A673 (cell line): ENCODE measurements around the gene DENND6B. TPM values are rescaled to one million over a fixed set of nuclear protein-coding genes. Genes with fewer than 3 reads are reported as not detected.
A peak's percentile ranks its signal among the peaks of the same experiment; 100 is the strongest.

Source experiments
- BruUV-seq: library from RNA; stranded (reverse); fragments of 400-500 nt; replicated peaks from 2 replicates; lab custom pipeline; 2021; lab: Mats Ljungman, UMichigan
- CTCF ChIA-PET: fragments of 300-600 bp; sonication (Branson Sonifier 250); formaldehyde crosslinking; loops from one replicate; lab custom pipeline; 2022; ENCODE audit warnings: antibody characterized with exemption; lab: Charles Lee
- POLR2A ChIA-PET: fragments of 300-600 bp; sonication (Branson Sonifier 250); formaldehyde crosslinking; loops from one replicate; lab custom pipeline; 2022; ENCODE audit warnings: antibody characterized with exemption; ENCODE audit not compliant: low non-redundant PET; lab: Charles Lee
- DNase-seq: peaks from one replicate; pipeline ENCODE4 v3.0.0-alpha.2; 2015; ENCODE audit warnings: low spot score
- H3K27ac ChIP-seq: fragments of 200-600 bp; sonication (generic); 2 replicates; pipeline ENCODE4 v1.5.1; 2016; ENCODE audit warnings: mixed run types, low read depth, mild to moderate bottlenecking, mixed read lengths, antibody characterized with exemption, low read length; ENCODE audit not compliant: poor library complexity, severe bottlenecking
- H3K27me3 ChIP-seq: fragments of 200-600 bp; sonication (generic); replicated peaks from 2 replicates; pipeline ENCODE4 v1.6.1; 2017; ENCODE audit warnings: mixed run types, low read depth, mild to moderate bottlenecking, mixed read lengths, antibody characterized with exemption, low read length; ENCODE audit not compliant: insufficient read depth, poor library complexity
- H3K36me3 ChIP-seq: fragments of 200-600 bp; sonication (generic); 2 replicates; pipeline ENCODE4 v1.6.1; 2016; ENCODE audit warnings: mixed run types, mild to moderate bottlenecking, mixed read lengths, antibody characterized with exemption, low read length; ENCODE audit not compliant: insufficient read depth, poor library complexity, severe bottlenecking
- H3K4me1 ChIP-seq: fragments of 200-600 bp; sonication (generic); 2 replicates; pipeline ENCODE4 v1.6.1; 2017; ENCODE audit warnings: mixed run types, mild to moderate bottlenecking, mixed read lengths, antibody characterized with exemption, low read length; ENCODE audit not compliant: insufficient read depth, poor library complexity, severe bottlenecking
- H3K4me3 ChIP-seq: fragments of 200-600 bp; sonication (generic); 2 replicates; pipeline ENCODE4 v1.5.1; 2016; ENCODE audit warnings: low read depth, mixed run types, mild to moderate bottlenecking, mixed read lengths, low read length; ENCODE audit not compliant: poor library complexity, severe bottlenecking
- H3K9me3 ChIP-seq: fragments of 200-600 bp; sonication (generic); 2 replicates; pipeline ENCODE4 v1.6.1; 2016; ENCODE audit warnings: mixed run types, low read depth, mild to moderate bottlenecking, mixed read lengths, antibody characterized with exemption, low read length; ENCODE audit not compliant: poor library complexity, severe bottlenecking
- EZH2 ChIP-seq: fragments of 200-600 bp; sonication (generic); IDR thresholded peaks from 2 replicates; pipeline ENCODE4 v1.6.1; 2017; ENCODE audit warnings: borderline replicate concordance, low read depth, mild to moderate bottlenecking, mixed read lengths, antibody characterized with exemption, low read length; ENCODE audit not compliant: poor library complexity, severe bottlenecking
- intact Hi-C: fragments of 100-400 bp; cut with micrococcal nuclease; formaldehyde crosslinking; loops from one replicate; pipeline ENCODE4 v1.10.0; 2022; ENCODE audit not compliant: unreplicated experiment
- total RNA-seq: library from RNA; stranded (reverse); gene quantifications from 2 replicates; pipeline ENCODE4 v1.2.3, GENCODE V29; 2021
- TF ChIP-seq, protein P1 (sequence below): fragments of 300-800, 200-600 bp; sonication (generic); conservative IDR thresholded peaks from 2 replicates; pipeline ENCODE4 v1.5.1; 2017; ENCODE audit warnings: low read depth, mild to moderate bottlenecking, antibody characterized with exemption, low read length, moderate library complexity, mixed read lengths

DENND6B gene
- total RNA-seq, 1 experiment from 2014 or later: 5.3 TPM

DNA sequence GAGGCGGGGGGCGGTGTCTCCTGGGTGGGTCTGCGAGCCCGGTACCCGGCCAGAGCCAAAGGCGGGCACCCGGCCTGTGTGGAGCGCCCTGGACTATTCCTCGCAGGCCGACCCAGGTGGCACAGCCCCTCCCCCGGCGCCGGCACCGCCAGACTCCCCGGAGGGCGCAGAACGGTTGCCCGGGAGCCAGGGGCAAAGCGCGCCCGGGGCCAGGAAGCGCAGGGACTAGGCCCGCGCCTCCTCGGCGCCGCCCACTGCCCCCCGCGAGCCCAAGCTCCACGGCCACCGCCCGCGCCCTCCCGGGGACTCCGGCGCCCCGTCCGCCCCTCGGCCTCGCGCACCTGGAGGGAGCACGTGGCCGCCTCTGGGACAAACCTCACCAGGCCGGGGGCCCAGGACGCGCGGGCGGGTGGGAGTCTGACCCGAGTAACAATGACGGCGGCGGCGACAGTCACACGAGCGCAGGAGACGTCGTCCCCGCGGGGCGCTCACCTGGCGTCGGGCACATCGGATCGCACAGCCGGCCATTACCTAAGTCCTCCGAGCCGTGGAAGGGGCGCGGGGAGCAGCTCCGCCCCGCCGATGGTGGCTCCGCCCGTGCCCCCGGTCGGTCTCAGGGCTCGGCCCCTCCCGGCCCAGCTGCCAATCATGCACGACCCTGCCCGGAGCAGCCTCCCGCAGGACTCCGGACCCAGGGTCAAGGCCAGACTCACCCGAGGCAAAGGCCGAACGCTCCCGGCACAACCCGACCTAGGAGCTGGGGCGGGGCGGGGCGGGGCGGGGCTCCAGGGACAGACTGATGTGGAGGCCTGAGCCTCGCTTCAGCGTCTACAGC is 26.8 kb downstream of the DENND6B start:
- Histone ChIP-seq H3K36me3 (peaks cover 4% of the 10 kb centered on the region), H3K4me1 (peaks cover 74% of the 10 kb centered on the region), H3K27ac (peak overlapping the region; percentile 73), H3K4me3 (peak overlapping the region; percentile 41), H3K9me3 (no peaks in the 10 kb centered on the region), H3K27me3 (no peaks in the 10 kb centered on the region)
- DNase-seq: no peak
- no peak for TF ChIP-seq EZH2
- TF ChIP-seq, protein P1, sequence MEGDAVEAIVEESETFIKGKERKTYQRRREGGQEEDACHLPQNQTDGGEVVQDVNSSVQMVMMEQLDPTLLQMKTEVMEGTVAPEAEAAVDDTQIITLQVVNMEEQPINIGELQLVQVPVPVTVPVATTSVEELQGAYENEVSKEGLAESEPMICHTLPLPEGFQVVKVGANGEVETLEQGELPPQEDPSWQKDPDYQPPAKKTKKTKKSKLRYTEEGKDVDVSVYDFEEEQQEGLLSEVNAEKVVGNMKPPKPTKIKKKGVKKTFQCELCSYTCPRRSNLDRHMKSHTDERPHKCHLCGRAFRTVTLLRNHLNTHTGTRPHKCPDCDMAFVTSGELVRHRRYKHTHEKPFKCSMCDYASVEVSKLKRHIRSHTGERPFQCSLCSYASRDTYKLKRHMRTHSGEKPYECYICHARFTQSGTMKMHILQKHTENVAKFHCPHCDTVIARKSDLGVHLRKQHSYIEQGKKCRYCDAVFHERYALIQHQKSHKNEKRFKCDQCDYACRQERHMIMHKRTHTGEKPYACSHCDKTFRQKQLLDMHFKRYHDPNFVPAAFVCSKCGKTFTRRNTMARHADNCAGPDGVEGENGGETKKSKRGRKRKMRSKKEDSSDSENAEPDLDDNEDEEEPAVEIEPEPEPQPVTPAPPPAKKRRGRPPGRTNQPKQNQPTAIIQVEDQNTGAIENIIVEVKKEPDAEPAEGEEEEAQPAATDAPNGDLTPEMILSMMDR: no peak
- ChIA-PET POLR2A (interaction anchor here (0.7 kb wide), 1 partner anchor 274 kb away, joined by 8 read pairs; no protein-coding TSS in a partner anchor), CTCF (no interaction called here)
- BruUV-seq: no TSS peak
- intact Hi-C loops: no loop called here

DNA sequence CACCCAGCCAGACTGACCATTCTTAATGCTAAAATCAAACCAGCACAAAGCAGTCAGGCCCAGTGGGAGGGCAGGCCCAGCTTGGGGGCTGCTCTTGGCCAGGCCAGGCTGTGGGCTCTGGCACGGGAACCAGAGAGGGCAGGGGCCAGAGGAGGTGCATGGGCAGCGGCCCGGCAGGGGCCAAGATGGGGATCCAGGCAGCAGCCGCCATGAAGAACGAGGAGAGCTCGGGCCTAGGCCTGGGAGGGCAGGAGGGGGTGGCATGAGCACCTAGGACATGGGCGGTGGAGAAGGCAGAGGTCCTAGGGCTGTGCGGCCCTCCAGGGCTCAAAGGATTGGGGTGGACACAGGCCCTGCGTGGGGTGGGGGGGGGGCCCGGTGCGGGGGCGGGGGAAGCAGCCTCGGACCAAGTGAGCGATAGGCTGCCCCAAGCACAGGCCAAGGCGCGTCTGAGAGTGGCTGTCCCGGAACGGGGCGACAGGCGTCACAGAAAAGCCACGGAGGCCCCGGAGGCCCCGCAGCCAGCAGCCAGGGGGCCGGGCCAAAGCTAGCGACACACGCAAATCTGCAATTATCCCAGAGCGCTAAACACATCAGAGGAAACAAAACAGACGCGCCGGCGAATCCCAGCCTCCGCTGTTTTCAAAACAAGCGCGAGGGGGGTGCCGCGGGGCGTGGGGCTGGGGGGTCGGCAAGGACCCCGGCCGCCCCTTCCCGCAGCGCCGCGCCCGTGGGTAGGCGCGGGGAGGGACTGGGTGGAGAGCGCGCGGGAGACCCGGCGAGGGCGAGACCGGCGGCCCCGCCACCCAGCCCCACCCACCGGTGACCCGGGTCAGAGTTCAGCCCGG is 27.7 kb downstream of the DENND6B start:
- BruUV-seq: no TSS peak
- no peaks in the 10 kb centered on the region for H3K27me3 ChIP-seq
- peak overlapping the region; percentile 73 for H3K27ac ChIP-seq
- DNase-seq: peak; percentile 80
- H3K4me3 ChIP-seq: peak overlapping the region; percentile 41
- TF ChIP-seq, protein P1: no peak
- no peak for TF ChIP-seq EZH2
- intact Hi-C loops: no loop called here
- ChIA-PET CTCF (no interaction called here), POLR2A (interaction anchor here (0.7 kb wide), 1 partner anchor 275 kb away, joined by 8 read pairs; no protein-coding TSS in a partner anchor)
- no peaks in the 10 kb centered on the region for H3K9me3 ChIP-seq
- H3K4me1 ChIP-seq: peaks cover 74% of the 10 kb centered on the region
- H3K36me3 ChIP-seq: no peaks in the 10 kb centered on the region

DNA sequence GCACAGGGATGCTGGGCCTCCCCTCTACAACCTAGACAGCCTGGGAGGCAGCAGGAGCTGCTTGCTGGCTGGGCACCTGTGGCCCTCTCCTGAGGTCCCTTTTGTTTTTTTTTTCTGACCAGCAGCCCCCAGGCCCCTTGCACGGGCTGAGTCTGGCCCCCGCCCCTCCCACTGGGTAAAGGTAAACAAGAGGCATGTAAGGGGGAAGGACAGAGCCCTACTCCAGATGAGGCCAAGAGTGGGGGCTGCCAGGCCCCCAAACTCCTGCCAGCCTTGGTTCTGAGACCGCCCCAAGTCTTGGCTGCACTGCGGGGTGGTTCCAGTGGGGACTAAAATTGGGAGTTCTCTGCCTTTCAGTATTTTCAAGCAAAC is 28.6 kb downstream of the DENND6B start:
- no peaks in the 10 kb centered on the region for H3K36me3 ChIP-seq
- CTCF ChIA-PET: no interaction called here
- H3K4me3 ChIP-seq: no peak overlapping the region
- DNase-seq: no peak
- H3K27ac ChIP-seq: peak overlapping the region; percentile 57
- TF ChIP-seq, protein P1: no peak
- no peak for TF ChIP-seq EZH2
- no TSS peak for BruUV-seq
- intact Hi-C loops: no loop called here
- no peaks in the 10 kb centered on the region for H3K27me3 ChIP-seq
- POLR2A ChIA-PET: no interaction called here
- H3K9me3 ChIP-seq: no peaks in the 10 kb centered on the region
- H3K4me1 ChIP-seq: peaks cover 74% of the 10 kb centered on the region
